Coronary artery (tissue), 2 donors: ENCODE measurements around the gene HPF1.
"Not testable (repeated sequence)": the region's sequence is repeated elsewhere in the genome, so short reads cannot be mapped to it uniquely, and the experiment has no call there.

Experiments
- DNase-seq: peaks from one replicate; pipeline ENCODE4 v3.0.0-alpha.2; 2017; ENCODE audit warnings: low spot score
- H3K27ac ChIP-seq, 2 donors: fragments of 200-600 bp; sonication (generic); one replicate each; pipeline ENCODE4 v1.5.1; 2016 to 2019
- H3K4me3 ChIP-seq: fragments of 200-600 bp; sonication (generic); 2 replicates; pipeline ENCODE4 v1.5.1; 2016; ENCODE audit warnings: mild to moderate bottlenecking, moderate library complexity
- CTCF ChIP-seq: fragments of 200-600 bp; sonication (generic); IDR thresholded peaks from one replicate; pipeline ENCODE4 v1.5.1; 2019; ENCODE audit warnings: antibody characterized with exemption

The HPF1 gene

GRCh38 chr4:169741569-169741968 lies 16.2 kb downstream of the HPF1 start:
- DNase-seq: no peak
- Histone ChIP-seq H3K4me3 (no peak overlapping the region), H3K27ac (no peak overlapping the region)
- TF ChIP-seq CTCF: no peak

- H3K4me3 ChIP-seq, DNase-seq, H3K27ac ChIP-seq: not testable (repeated sequence)
Measured at GRCh38 chr4:169738604-169739003, 19.1 kb downstream of the HPF1 start.

- TF ChIP-seq CTCF: no peak
- no peak overlapping the region for H3K27ac ChIP-seq
- no peak for DNase-seq
- no peak overlapping the region for H3K4me3 ChIP-seq
Measured at GRCh38 chr4:169730564-169730963, 27.2 kb downstream of the HPF1 start.

- no peak overlapping the region for H3K27ac ChIP-seq
- no peak overlapping the region for H3K4me3 ChIP-seq
- no peak for TF ChIP-seq CTCF
- no peak for DNase-seq
Measured at GRCh38 chr4:169727616-169728015, 30.1 kb downstream of the HPF1 start.

- no peak for TF ChIP-seq CTCF
- no peak overlapping the region for H3K27ac ChIP-seq
- no peak overlapping the region for H3K4me3 ChIP-seq
- DNase-seq: no peak
Measured at GRCh38 chr4:169724260-169724659, 33.5 kb downstream of the HPF1 start.

GRCh38 chr4:169723207-169723965 lies 34.4 kb downstream of the HPF1 start:
- TF ChIP-seq CTCF: no peak
- no peak for DNase-seq
- no peak overlapping the region for H3K4me3 ChIP-seq
- no peak overlapping the region for H3K27ac ChIP-seq

GRCh38 chr4:169720529-169720928 lies 37.2 kb downstream of the HPF1 start:
- DNase-seq: no peak
- Histone ChIP-seq H3K4me3 (no peak overlapping the region), H3K27ac (no peak overlapping the region)
- no peak for TF ChIP-seq CTCF
